Vagina (tissue), 2 donors: ENCODE data around the gene CDH4. TPM values are rescaled to one million over a fixed set of nuclear protein-coding genes. Genes with fewer than 3 reads are reported as not detected.

Experiments
- DNase-seq, 2 donors: peaks; one replicate each; pipeline ENCODE4 v3.0.0-alpha.2; 2017; ENCODE audit errors: extremely low spot score in 2 of 2
- H3K27ac ChIP-seq: fragments of 200-600 bp; sonication (generic); one replicate; pipeline ENCODE4 v1.5.1; 2019
- H3K27me3 ChIP-seq: fragments of 200-600 bp; sonication (generic); one replicate; pipeline ENCODE4 v1.5.1; 2019
- H3K36me3 ChIP-seq, 2 donors: fragments of 200-600 bp; sonication (generic); one replicate each; pipeline ENCODE4 v1.5.1; 2017 to 2019
- H3K4me1 ChIP-seq: fragments of 200-600 bp; sonication (generic); one replicate; pipeline ENCODE4 v1.5.1; 2019
- H3K4me3 ChIP-seq, 2 donors: fragments of 200-600 bp; sonication (generic); 1 replicate in 1 of 2; 2 replicates in 1 of 2; pipeline ENCODE4 v1.5.1; 2016 to 2019
- H3K9me3 ChIP-seq: fragments of 200-600 bp; sonication (generic); one replicate; pipeline ENCODE4 v1.5.1; 2019
- CTCF ChIP-seq, 3 experiments: fragments of 450-650 bp in 2 of 3; fragments of 200-600 bp in 1 of 3; sonication (generic) in 1 of 3; IDR thresholded peaks; one replicate each; pipeline ENCODE4 v1.5.1; 2017 to 2019; ENCODE audit warnings: antibody characterized with exemption in 3 of 3, mild to moderate bottlenecking in 2 of 3, moderate library complexity in 2 of 3
- POLR2A ChIP-seq, 2 donors: fragments of 450-650 bp; IDR thresholded peaks; one replicate each; pipeline ENCODE4 v1.6.1; 2017; ENCODE audit warnings: antibody characterized with exemption in 2 of 2, mild to moderate bottlenecking in 2 of 2, moderate library complexity in 2 of 2
- POLR2AphosphoS5 ChIP-seq, 2 donors: sonication (generic); formaldehyde crosslinking; IDR thresholded peaks; one replicate each; pipeline ENCODE4 v1.9.0; 2017; ENCODE audit warnings: antibody characterized with exemption in 2 of 2, mild to moderate bottlenecking in 2 of 2, low read depth in 1 of 2; ENCODE audit not compliant: insufficient read depth in 1 of 2
- intact Hi-C: fragments of 100-400 bp; cut with DNase I; formaldehyde crosslinking; loops from one replicate; pipeline ENCODE4 v1.15.1; 2023
- total RNA-seq: library from RNA; depleted of rRNA; stranded (reverse); fragments of >200 nt; gene quantifications from one replicate; pipeline ENCODE4 v1.2.3, GENCODE V29; 2016

The CDH4 gene
- total RNA-seq, 1 donor from 2014 or later = 0.25 TPM

- intact Hi-C loops = no loop called here
- Histone ChIP-seq H3K9me3 (peaks cover 6% of the 10 kb centered on the region), H3K27me3 (no peaks in the 10 kb centered on the region), H3K27ac (no peak overlapping the region), H3K4me3 (no peak overlapping the region), H3K4me1 (no peaks in the 10 kb centered on the region), H3K36me3 (no peaks in the 10 kb centered on the region)
- DNase-seq = no peak
- TF ChIP-seq POLR2A (IDR thresholded peaks at IDR 0.05) = no peak
- no peak for TF ChIP-seq CTCF (IDR thresholded peaks at IDR 0.05)
- TF ChIP-seq POLR2AphosphoS5 (IDR thresholded peaks at IDR 0.05; ENCODE audit: insufficient read depth in 1 of 2, low read depth in 1 of 2) = no peak
Observed at GRCh38 chr20:61596687-61597330, 344.7 kb downstream of the CDH4 start.

- no peaks in the 10 kb centered on the region for H3K9me3 ChIP-seq
- no peak for TF ChIP-seq POLR2AphosphoS5 (IDR thresholded peaks at IDR 0.05; ENCODE audit: insufficient read depth in 1 of 2, low read depth in 1 of 2)
- no peak for TF ChIP-seq CTCF (IDR thresholded peaks at IDR 0.05)
- TF ChIP-seq POLR2A (IDR thresholded peaks at IDR 0.05) = no peak
- intact Hi-C loops = no loop called here
- no peaks in the 10 kb centered on the region for H3K27me3 ChIP-seq
- H3K4me3 ChIP-seq = no peak overlapping the region
- no peak overlapping the region for H3K27ac ChIP-seq
- no peak for DNase-seq
- no peaks in the 10 kb centered on the region for H3K4me1 ChIP-seq
- H3K36me3 ChIP-seq = no peaks in the 10 kb centered on the region
Observed at GRCh38 chr20:61597996-61598395, 345.9 kb downstream of the CDH4 start.

GRCh38 chr20:61598586-61598985 is 346.5 kb downstream of the CDH4 start:
- H3K4me1 ChIP-seq = no peaks in the 10 kb centered on the region
- H3K9me3 ChIP-seq = no peaks in the 10 kb centered on the region
- H3K27me3 ChIP-seq = no peaks in the 10 kb centered on the region
- no peak for DNase-seq
- no peaks in the 10 kb centered on the region for H3K36me3 ChIP-seq
- H3K27ac ChIP-seq = no peak overlapping the region
- intact Hi-C loops = no loop called here
- TF ChIP-seq CTCF (IDR thresholded peaks at IDR 0.05) = no peak
- TF ChIP-seq POLR2A (IDR thresholded peaks at IDR 0.05) = no peak
- TF ChIP-seq POLR2AphosphoS5 (IDR thresholded peaks at IDR 0.05; ENCODE audit: insufficient read depth in 1 of 2, low read depth in 1 of 2) = no peak
- no peak overlapping the region for H3K4me3 ChIP-seq

GRCh38 chr20:61599061-61599531 is 347.0 kb downstream of the CDH4 start:
- Histone ChIP-seq H3K27ac (no peak overlapping the region), H3K4me3 (no peak overlapping the region), H3K27me3 (no peaks in the 10 kb centered on the region), H3K36me3 (no peaks in the 10 kb centered on the region), H3K9me3 (no peaks in the 10 kb centered on the region), H3K4me1 (no peaks in the 10 kb centered on the region)
- no peak for DNase-seq
- no peak for TF ChIP-seq POLR2A (IDR thresholded peaks at IDR 0.05)
- no peak for TF ChIP-seq POLR2AphosphoS5 (IDR thresholded peaks at IDR 0.05; ENCODE audit: insufficient read depth in 1 of 2, low read depth in 1 of 2)
- no peak for TF ChIP-seq CTCF (IDR thresholded peaks at IDR 0.05)
- intact Hi-C loops = no loop called here

GRCh38 chr20:61599541-61599992 is 347.5 kb downstream of the CDH4 start:
- Histone ChIP-seq H3K36me3 (no peaks in the 10 kb centered on the region), H3K4me3 (no peak overlapping the region), H3K27ac (no peak overlapping the region), H3K4me1 (no peaks in the 10 kb centered on the region), H3K9me3 (no peaks in the 10 kb centered on the region), H3K27me3 (no peaks in the 10 kb centered on the region)
- no peak for TF ChIP-seq POLR2AphosphoS5 (IDR thresholded peaks at IDR 0.05; ENCODE audit: insufficient read depth in 1 of 2, low read depth in 1 of 2)
- no peak for TF ChIP-seq POLR2A (IDR thresholded peaks at IDR 0.05)
- TF ChIP-seq CTCF (IDR thresholded peaks at IDR 0.05) = no peak
- intact Hi-C loops = no loop called here
- no peak for DNase-seq
